GM23248 (cell line): ENCODE measurements around the gene SMPX.

Source experiments
- EZH2 ChIP-seq: fragments of 200-600 bp; sonication (generic); IDR thresholded peaks from 2 replicates; pipeline ENCODE4 v1.6.1; 2018; ENCODE audit warnings: antibody characterized with exemption, mild to moderate bottlenecking; ENCODE audit not compliant: insufficient read depth, poor library complexity, severe bottlenecking
- EZH2phosphoT487 ChIP-seq: fragments of 200-600 bp; sonication (generic); IDR thresholded peaks from 2 replicates; pipeline ENCODE4 v1.6.1; 2018; ENCODE audit warnings: antibody characterized with exemption, moderate library complexity, mild to moderate bottlenecking, low read depth; ENCODE audit not compliant: insufficient read depth

DNA sequence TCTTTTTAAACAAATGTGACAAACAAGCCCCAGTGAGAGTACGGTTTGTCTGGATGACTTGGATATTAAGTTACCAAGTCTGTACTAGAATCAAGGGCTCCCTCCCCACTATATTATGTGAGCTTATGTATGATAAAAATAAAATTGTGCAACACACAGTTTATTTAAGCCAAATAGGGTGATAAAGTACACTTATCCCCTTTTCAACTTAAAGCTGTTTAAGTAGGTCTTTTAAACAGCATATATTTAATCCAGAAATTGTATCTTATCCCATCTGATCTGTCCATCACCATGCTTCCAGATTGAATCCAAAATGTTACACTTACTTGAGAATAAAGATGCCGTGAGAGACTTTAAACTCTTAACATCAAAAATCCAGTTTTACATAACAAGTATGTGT, 97.8 kb downstream of the SMPX start:
- TF ChIP-seq EZH2 (no peak), EZH2phosphoT487 (no peak)
